GM19023 (cell line): ENCODE data around the gene PLOD1.
"Not testable (repeated sequence)": the region's sequence is repeated elsewhere in the genome, so short reads cannot be mapped to it uniquely, and the experiment has no call there.

Experiments used
- ATAC-seq: cut with Tn5 transposase; IDR thresholded peaks from one replicate; pipeline ENCODE4 v1.9.1; 2021; ENCODE audit warnings: mild to moderate bottlenecking, moderate library complexity; ENCODE audit not compliant: unreplicated experiment

The PLOD1 gene

GRCh38 chr1:11934302-11935056 lies at the start of gene PLOD1:
PLOD1 (plus strand) TSS chr1:11934717; CDS start chr1:11934780, 63 bp downstream.
- ATAC-seq = peak; percentile 91

GRCh38 chr1:11885916-11886315 lies 48.6 kb upstream of the PLOD1 start:
- no peak for ATAC-seq

- ATAC-seq = no peak
Observed at GRCh38 chr1:11886986-11887665, 47.4 kb upstream of the PLOD1 start.

- no peak for ATAC-seq
Observed at GRCh38 chr1:11887666-11888007, 46.9 kb upstream of the PLOD1 start.

GRCh38 chr1:11888206-11888876 lies 46.2 kb upstream of the PLOD1 start:
- ATAC-seq = no peak

- no peak for ATAC-seq
Observed at GRCh38 chr1:11888877-11889208, 45.7 kb upstream of the PLOD1 start.

- ATAC-seq = no peak
Observed at GRCh38 chr1:11891433-11892186, 42.9 kb upstream of the PLOD1 start.

GRCh38 chr1:11893907-11894251 lies 40.6 kb upstream of the PLOD1 start:
- ATAC-seq = no peak

GRCh38 chr1:11894501-11894900 lies 40.0 kb upstream of the PLOD1 start:
- not testable (repeated sequence) for ATAC-seq

- ATAC-seq = no peak
Observed at GRCh38 chr1:11898086-11898785, 36.3 kb upstream of the PLOD1 start.

- ATAC-seq = no peak
Observed at GRCh38 chr1:11898831-11899467, 35.6 kb upstream of the PLOD1 start.

GRCh38 chr1:11901446-11901845 lies 33.1 kb upstream of the PLOD1 start:
- ATAC-seq = not testable (repeated sequence)

- ATAC-seq = no peak
Observed at GRCh38 chr1:11903210-11903609, 31.3 kb upstream of the PLOD1 start.

- ATAC-seq = not testable (repeated sequence)
Observed at GRCh38 chr1:11904156-11904555, 30.4 kb upstream of the PLOD1 start.

- no peak for ATAC-seq
Observed at GRCh38 chr1:11904978-11905377, 29.5 kb upstream of the PLOD1 start.

GRCh38 chr1:11906870-11907269 lies 27.6 kb upstream of the PLOD1 start:
- no peak for ATAC-seq

- peak; percentile 35 for ATAC-seq
Observed at GRCh38 chr1:11907275-11908094, 27.0 kb upstream of the PLOD1 start.

GRCh38 chr1:11908095-11908675 lies 26.3 kb upstream of the PLOD1 start:
- peak; percentile 62 for ATAC-seq

- not testable (repeated sequence) for ATAC-seq
Observed at GRCh38 chr1:11910914-11911228, 23.6 kb upstream of the PLOD1 start.
